Activated naive CD8-positive, alpha-beta T cell treated with anti-CD3 and anti-CD28 coated beads, Interleukin-2, amount 10 ng/mL, durations not matched to agents 7 days and 5 days (primary cell): ENCODE data around the gene GRID2. TPM values are rescaled to one million over a fixed set of nuclear protein-coding genes. Genes with fewer than 3 reads are reported as not detected.

Experiments used
- ATAC-seq: fragments of 150-1000 bp; cut with Tn5 transposase; one replicate; pipeline ENCODE4 v1.10.0; 2021; ENCODE audit warnings: low read depth, moderate library complexity
- POLR2A ChIA-PET: fragments of 350-600 bp; sonication (Branson Sonifier 250); formaldehyde crosslinking; loops from one replicate; lab custom pipeline; 2021; ENCODE audit warnings: antibody characterized with exemption; lab: Charles Lee
- DNase-seq: peaks from one replicate; pipeline ENCODE4 v3.0.0; 2021
- H3K27ac Mint-ChIP-seq: one replicate; pipeline ENCODE4 v1.8.0; 2022; ENCODE audit warnings: mild to moderate bottlenecking, mixed read lengths
- H3K27me3 Mint-ChIP-seq: one replicate; pipeline ENCODE4 v1.8.0; 2022; ENCODE audit warnings: mild to moderate bottlenecking, moderate library complexity, mixed read lengths
- H3K36me3 Mint-ChIP-seq: one replicate; pipeline ENCODE4 v1.8.0; 2021; ENCODE audit warnings: mild to moderate bottlenecking, mixed read lengths
- H3K4me1 Mint-ChIP-seq: one replicate; pipeline ENCODE4 v1.8.0; 2021; ENCODE audit warnings: mixed read lengths
- H3K4me3 Mint-ChIP-seq: one replicate; pipeline ENCODE4 v1.8.0; 2022; ENCODE audit warnings: mild to moderate bottlenecking, moderate library complexity, mixed read lengths
- H3K9me3 Mint-ChIP-seq: one replicate; pipeline ENCODE4 v1.8.0; 2021; ENCODE audit warnings: mixed read lengths
- total RNA-seq, 2 experiments: library from RNA; stranded (reverse); gene quantifications; one replicate each; pipeline ENCODE4 v1.2.3, GENCODE V29; 2021

GRID2 gene
- total RNA-seq, 2 experiments from 2014 or later = not detected

- ATAC-seq (no peak), DNase-seq (no peak)
- Mint-ChIP-seq H3K27ac (no peak overlapping the region), H3K27me3 (no peaks in the 10 kb centered on the region), H3K4me1 (no peaks in the 10 kb centered on the region), H3K9me3 (peaks cover 4% of the 10 kb centered on the region), H3K36me3 (no peaks in the 10 kb centered on the region), H3K4me3 (no peak overlapping the region)
- POLR2A ChIA-PET = no interaction called here
Measured at GRCh38 chr4:93578942-93579341, 1275.2 kb downstream of the GRID2 start.

- no peak overlapping the region for H3K4me3 Mint-ChIP-seq
- H3K4me1 Mint-ChIP-seq = no peaks in the 10 kb centered on the region
- no peak for DNase-seq
- H3K27me3 Mint-ChIP-seq = no peaks in the 10 kb centered on the region
- no peaks in the 10 kb centered on the region for H3K36me3 Mint-ChIP-seq
- POLR2A ChIA-PET = no interaction called here
- ATAC-seq = no peak
- peaks cover 4% of the 10 kb centered on the region for H3K9me3 Mint-ChIP-seq
- H3K27ac Mint-ChIP-seq = no peak overlapping the region
Measured at GRCh38 chr4:93605163-93605562, 1301.4 kb downstream of the GRID2 start.

GRCh38 chr4:93617606-93618005 lies 1313.8 kb downstream of the GRID2 start:
- no peak overlapping the region for H3K4me3 Mint-ChIP-seq
- DNase-seq (no peak), ATAC-seq (no peak)
- no peaks in the 10 kb centered on the region for H3K4me1 Mint-ChIP-seq
- H3K9me3 Mint-ChIP-seq = peaks cover 2% of the 10 kb centered on the region
- POLR2A ChIA-PET = no interaction called here
- H3K27me3 Mint-ChIP-seq = no peaks in the 10 kb centered on the region
- H3K36me3 Mint-ChIP-seq = no peaks in the 10 kb centered on the region
- no peak overlapping the region for H3K27ac Mint-ChIP-seq

- Mint-ChIP-seq H3K27ac (no peak overlapping the region), H3K4me1 (no peaks in the 10 kb centered on the region), H3K36me3 (no peaks in the 10 kb centered on the region), H3K9me3 (peaks cover 4% of the 10 kb centered on the region), H3K27me3 (no peaks in the 10 kb centered on the region), H3K4me3 (no peak overlapping the region)
- ATAC-seq (no peak), DNase-seq (no peak)
- POLR2A ChIA-PET = no interaction called here
Measured at GRCh38 chr4:93633721-93634120, 1330.0 kb downstream of the GRID2 start.

- H3K27me3 Mint-ChIP-seq = no peaks in the 10 kb centered on the region
- DNase-seq (no peak), ATAC-seq (no peak)
- H3K27ac Mint-ChIP-seq = no peak overlapping the region
- H3K36me3 Mint-ChIP-seq = no peaks in the 10 kb centered on the region
- H3K9me3 Mint-ChIP-seq = peaks cover 4% of the 10 kb centered on the region
- no peaks in the 10 kb centered on the region for H3K4me1 Mint-ChIP-seq
- POLR2A ChIA-PET = no interaction called here
- no peak overlapping the region for H3K4me3 Mint-ChIP-seq
Measured at GRCh38 chr4:93635943-93636342, 1332.2 kb downstream of the GRID2 start.

- ATAC-seq (no peak), DNase-seq (no peak)
- H3K4me3 Mint-ChIP-seq = no peak overlapping the region
- H3K4me1 Mint-ChIP-seq = no peaks in the 10 kb centered on the region
- POLR2A ChIA-PET = no interaction called here
- no peak overlapping the region for H3K27ac Mint-ChIP-seq
- no peaks in the 10 kb centered on the region for H3K27me3 Mint-ChIP-seq
- no peaks in the 10 kb centered on the region for H3K9me3 Mint-ChIP-seq
- no peaks in the 10 kb centered on the region for H3K36me3 Mint-ChIP-seq
Measured at GRCh38 chr4:93645120-93645519, 1341.4 kb downstream of the GRID2 start.

- ATAC-seq (no peak), DNase-seq (no peak)
- no peak overlapping the region for H3K27ac Mint-ChIP-seq
- H3K36me3 Mint-ChIP-seq = no peaks in the 10 kb centered on the region
- H3K27me3 Mint-ChIP-seq = no peaks in the 10 kb centered on the region
- no peaks in the 10 kb centered on the region for H3K4me1 Mint-ChIP-seq
- no peaks in the 10 kb centered on the region for H3K9me3 Mint-ChIP-seq
- POLR2A ChIA-PET = no interaction called here
- H3K4me3 Mint-ChIP-seq = no peak overlapping the region
Measured at GRCh38 chr4:93646233-93646930, 1342.6 kb downstream of the GRID2 start.

GRCh38 chr4:93648258-93648657 lies 1344.5 kb downstream of the GRID2 start:
- Mint-ChIP-seq H3K4me3 (no peak overlapping the region), H3K36me3 (no peaks in the 10 kb centered on the region), H3K9me3 (no peaks in the 10 kb centered on the region), H3K4me1 (no peaks in the 10 kb centered on the region), H3K27me3 (no peaks in the 10 kb centered on the region), H3K27ac (no peak overlapping the region)
- POLR2A ChIA-PET = no interaction called here
- ATAC-seq (no peak), DNase-seq (no peak)

GRCh38 chr4:93649828-93650227 lies 1346.1 kb downstream of the GRID2 start:
- H3K9me3 Mint-ChIP-seq = no peaks in the 10 kb centered on the region
- no peaks in the 10 kb centered on the region for H3K27me3 Mint-ChIP-seq
- POLR2A ChIA-PET = no interaction called here
- no peak for ATAC-seq
- DNase-seq = no peak
- no peak overlapping the region for H3K4me3 Mint-ChIP-seq
- H3K27ac Mint-ChIP-seq = no peak overlapping the region
- H3K36me3 Mint-ChIP-seq = no peaks in the 10 kb centered on the region
- H3K4me1 Mint-ChIP-seq = no peaks in the 10 kb centered on the region

- no peak overlapping the region for H3K27ac Mint-ChIP-seq
- H3K9me3 Mint-ChIP-seq = no peaks in the 10 kb centered on the region
- POLR2A ChIA-PET = no interaction called here
- ATAC-seq (no peak), DNase-seq (no peak)
- H3K4me3 Mint-ChIP-seq = no peak overlapping the region
- no peaks in the 10 kb centered on the region for H3K4me1 Mint-ChIP-seq
- H3K36me3 Mint-ChIP-seq = no peaks in the 10 kb centered on the region
- H3K27me3 Mint-ChIP-seq = no peaks in the 10 kb centered on the region
Measured at GRCh38 chr4:93654211-93654610, 1350.4 kb downstream of the GRID2 start.

- DNase-seq (no peak), ATAC-seq (no peak)
- Mint-ChIP-seq H3K9me3 (peaks cover 2% of the 10 kb centered on the region), H3K27me3 (no peaks in the 10 kb centered on the region), H3K4me1 (no peaks in the 10 kb centered on the region), H3K27ac (no peak overlapping the region), H3K4me3 (no peak overlapping the region), H3K36me3 (no peaks in the 10 kb centered on the region)
- POLR2A ChIA-PET = no interaction called here
Measured at GRCh38 chr4:93657527-93657926, 1353.8 kb downstream of the GRID2 start.

GRCh38 chr4:93658443-93658842 lies 1354.7 kb downstream of the GRID2 start:
- H3K4me1 Mint-ChIP-seq = no peaks in the 10 kb centered on the region
- no peak overlapping the region for H3K27ac Mint-ChIP-seq
- H3K4me3 Mint-ChIP-seq = no peak overlapping the region
- DNase-seq (no peak), ATAC-seq (no peak)
- peaks cover 2% of the 10 kb centered on the region for H3K9me3 Mint-ChIP-seq
- POLR2A ChIA-PET = no interaction called here
- no peaks in the 10 kb centered on the region for H3K27me3 Mint-ChIP-seq
- no peaks in the 10 kb centered on the region for H3K36me3 Mint-ChIP-seq

GRCh38 chr4:93659629-93660028 lies 1355.9 kb downstream of the GRID2 start:
- POLR2A ChIA-PET = no interaction called here
- no peaks in the 10 kb centered on the region for H3K27me3 Mint-ChIP-seq
- DNase-seq = no peak
- no peaks in the 10 kb centered on the region for H3K4me1 Mint-ChIP-seq
- no peak overlapping the region for H3K4me3 Mint-ChIP-seq
- ATAC-seq = no peak
- H3K36me3 Mint-ChIP-seq = no peaks in the 10 kb centered on the region
- peaks cover 2% of the 10 kb centered on the region for H3K9me3 Mint-ChIP-seq
- H3K27ac Mint-ChIP-seq = no peak overlapping the region

- Mint-ChIP-seq H3K27ac (no peak overlapping the region), H3K36me3 (no peaks in the 10 kb centered on the region), H3K4me1 (no peaks in the 10 kb centered on the region), H3K9me3 (peaks cover 2% of the 10 kb centered on the region), H3K27me3 (no peaks in the 10 kb centered on the region), H3K4me3 (no peak overlapping the region)
- POLR2A ChIA-PET = no interaction called here
- ATAC-seq (no peak), DNase-seq (no peak)
Measured at GRCh38 chr4:93660036-93660435, 1356.3 kb downstream of the GRID2 start.

- Mint-ChIP-seq H3K27ac (no peak overlapping the region), H3K4me1 (no peaks in the 10 kb centered on the region), H3K9me3 (no peaks in the 10 kb centered on the region), H3K36me3 (no peaks in the 10 kb centered on the region), H3K4me3 (no peak overlapping the region), H3K27me3 (no peaks in the 10 kb centered on the region)
- no peak for DNase-seq
- POLR2A ChIA-PET = no interaction called here
- ATAC-seq = no peak
Measured at GRCh38 chr4:93670434-93670833, 1366.7 kb downstream of the GRID2 start.
